Breast epithelium (tissue), 3 donors: Measurements from ENCODE around the gene SPR.

Experiments
- CTCF ChIP-seq, 3 donors: fragments of 450-650 bp; IDR thresholded peaks; one replicate each; pipeline ENCODE4 v1.5.1; 2016 to 2017; ENCODE audit warnings: antibody characterized with exemption in 3 of 3, mild to moderate bottlenecking in 3 of 3, moderate library complexity in 3 of 3
- POLR2AphosphoS5 ChIP-seq, 3 donors: sonication (generic); formaldehyde crosslinking; IDR thresholded peaks; one replicate each; pipeline ENCODE4 v1.6.1; 2017; ENCODE audit warnings: antibody characterized with exemption in 3 of 3

GRCh38 chr2:72914206-72914559 lies 27.0 kb downstream of the SPR start:
- TF ChIP-seq CTCF (IDR thresholded peaks at IDR 0.05), result no peak
- TF ChIP-seq POLR2AphosphoS5 (IDR thresholded peaks at IDR 0.05), result no peak
